ENCODE data around the gene ITK.

The ITK gene

DNA sequence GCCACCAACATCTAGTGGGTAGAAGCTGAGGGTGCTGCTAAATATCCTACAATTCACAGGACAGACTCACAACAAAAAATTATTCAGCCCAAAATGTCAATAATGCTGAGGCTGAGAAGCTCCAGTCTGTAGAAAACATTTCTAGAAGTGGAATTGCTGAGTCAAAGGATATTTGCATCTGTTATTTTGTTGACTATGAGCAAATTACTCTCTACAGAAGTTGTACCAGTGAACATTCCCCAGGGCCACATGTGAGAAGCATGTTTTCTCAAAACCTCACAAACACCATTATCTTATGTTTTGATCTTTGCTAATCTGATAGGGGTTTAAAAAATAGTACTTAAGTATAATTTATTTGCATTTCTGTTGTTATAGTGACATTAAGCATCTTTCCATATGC lies 15.4 kb downstream of the ITK start:
- TF ChIP-seq EGR1 (IDR thresholded peaks at IDR 0.05): no peak
- TF ChIP-seq, protein P1, sequence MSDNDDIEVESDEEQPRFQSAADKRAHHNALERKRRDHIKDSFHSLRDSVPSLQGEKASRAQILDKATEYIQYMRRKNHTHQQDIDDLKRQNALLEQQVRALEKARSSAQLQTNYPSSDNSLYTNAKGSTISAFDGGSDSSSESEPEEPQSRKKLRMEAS (IDR thresholded peaks at IDR 0.05): no peak

DNA sequence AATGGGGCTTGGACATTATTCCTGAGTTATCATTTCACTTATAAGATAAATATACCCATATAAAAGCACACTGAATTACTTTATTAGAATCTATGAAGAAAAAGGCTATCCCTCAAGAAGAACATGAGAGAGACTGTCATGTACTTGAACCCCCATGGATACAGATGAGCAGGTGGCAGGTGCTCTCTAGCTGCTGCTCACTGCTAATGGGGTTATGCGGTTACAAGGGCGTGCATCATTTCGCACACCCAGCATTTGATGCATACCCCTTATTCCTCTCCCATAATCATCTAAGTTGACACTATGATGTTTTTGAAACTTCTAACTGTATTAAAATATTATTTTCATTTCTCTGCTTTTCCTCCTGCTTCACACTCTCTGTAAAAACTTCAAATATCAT lies 16.4 kb downstream of the ITK start:
- TF ChIP-seq, protein P2, sequence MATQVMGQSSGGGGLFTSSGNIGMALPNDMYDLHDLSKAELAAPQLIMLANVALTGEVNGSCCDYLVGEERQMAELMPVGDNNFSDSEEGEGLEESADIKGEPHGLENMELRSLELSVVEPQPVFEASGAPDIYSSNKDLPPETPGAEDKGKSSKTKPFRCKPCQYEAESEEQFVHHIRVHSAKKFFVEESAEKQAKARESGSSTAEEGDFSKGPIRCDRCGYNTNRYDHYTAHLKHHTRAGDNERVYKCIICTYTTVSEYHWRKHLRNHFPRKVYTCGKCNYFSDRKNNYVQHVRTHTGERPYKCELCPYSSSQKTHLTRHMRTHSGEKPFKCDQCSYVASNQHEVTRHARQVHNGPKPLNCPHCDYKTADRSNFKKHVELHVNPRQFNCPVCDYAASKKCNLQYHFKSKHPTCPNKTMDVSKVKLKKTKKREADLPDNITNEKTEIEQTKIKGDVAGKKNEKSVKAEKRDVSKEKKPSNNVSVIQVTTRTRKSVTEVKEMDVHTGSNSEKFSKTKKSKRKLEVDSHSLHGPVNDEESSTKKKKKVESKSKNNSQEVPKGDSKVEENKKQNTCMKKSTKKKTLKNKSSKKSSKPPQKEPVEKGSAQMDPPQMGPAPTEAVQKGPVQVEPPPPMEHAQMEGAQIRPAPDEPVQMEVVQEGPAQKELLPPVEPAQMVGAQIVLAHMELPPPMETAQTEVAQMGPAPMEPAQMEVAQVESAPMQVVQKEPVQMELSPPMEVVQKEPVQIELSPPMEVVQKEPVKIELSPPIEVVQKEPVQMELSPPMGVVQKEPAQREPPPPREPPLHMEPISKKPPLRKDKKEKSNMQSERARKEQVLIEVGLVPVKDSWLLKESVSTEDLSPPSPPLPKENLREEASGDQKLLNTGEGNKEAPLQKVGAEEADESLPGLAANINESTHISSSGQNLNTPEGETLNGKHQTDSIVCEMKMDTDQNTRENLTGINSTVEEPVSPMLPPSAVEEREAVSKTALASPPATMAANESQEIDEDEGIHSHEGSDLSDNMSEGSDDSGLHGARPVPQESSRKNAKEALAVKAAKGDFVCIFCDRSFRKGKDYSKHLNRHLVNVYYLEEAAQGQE (IDR thresholded peaks at IDR 0.05; ENCODE audit: low read depth): no peak
- TF ChIP-seq EP300 (IDR thresholded peaks at IDR 0.05; ENCODE audit: borderline replicate concordance): no peak
- no peak for TF ChIP-seq CREB1 (IDR thresholded peaks at IDR 0.05; ENCODE audit: low read depth)
- no peak for TF ChIP-seq RAD21 (IDR thresholded peaks at IDR 0.05; ENCODE audit: low read depth)
- TF ChIP-seq, protein P1 (IDR thresholded peaks at IDR 0.05): no peak
- TF ChIP-seq, protein P3, sequence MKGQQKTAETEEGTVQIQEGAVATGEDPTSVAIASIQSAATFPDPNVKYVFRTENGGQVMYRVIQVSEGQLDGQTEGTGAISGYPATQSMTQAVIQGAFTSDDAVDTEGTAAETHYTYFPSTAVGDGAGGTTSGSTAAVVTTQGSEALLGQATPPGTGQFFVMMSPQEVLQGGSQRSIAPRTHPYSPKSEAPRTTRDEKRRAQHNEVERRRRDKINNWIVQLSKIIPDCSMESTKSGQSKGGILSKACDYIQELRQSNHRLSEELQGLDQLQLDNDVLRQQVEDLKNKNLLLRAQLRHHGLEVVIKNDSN (IDR thresholded peaks at IDR 0.05): no peak
- no peak for TF ChIP-seq CEBPB (IDR thresholded peaks at IDR 0.05)
- no peak for TF ChIP-seq YY1 (IDR thresholded peaks at IDR 0.05; ENCODE audit: low read depth)
- TF ChIP-seq NFIC (IDR thresholded peaks at IDR 0.05): no peak
- TF ChIP-seq TEAD4 (IDR thresholded peaks at IDR 0.05): no peak
- TF ChIP-seq EGR1 (IDR thresholded peaks at IDR 0.05): no peak
- no peak for TF ChIP-seq TAF1 (IDR thresholded peaks at IDR 0.05; ENCODE audit: low read depth)
- no peak for TF ChIP-seq TCF12 (IDR thresholded peaks at IDR 0.05; ENCODE audit: low read depth)
- TF ChIP-seq ZBTB7A (IDR thresholded peaks at IDR 0.05; ENCODE audit: low read depth): no peak
- TF ChIP-seq FOXM1 (IDR thresholded peaks at IDR 0.05; ENCODE audit: borderline replicate concordance, low read depth): no peak

DNA sequence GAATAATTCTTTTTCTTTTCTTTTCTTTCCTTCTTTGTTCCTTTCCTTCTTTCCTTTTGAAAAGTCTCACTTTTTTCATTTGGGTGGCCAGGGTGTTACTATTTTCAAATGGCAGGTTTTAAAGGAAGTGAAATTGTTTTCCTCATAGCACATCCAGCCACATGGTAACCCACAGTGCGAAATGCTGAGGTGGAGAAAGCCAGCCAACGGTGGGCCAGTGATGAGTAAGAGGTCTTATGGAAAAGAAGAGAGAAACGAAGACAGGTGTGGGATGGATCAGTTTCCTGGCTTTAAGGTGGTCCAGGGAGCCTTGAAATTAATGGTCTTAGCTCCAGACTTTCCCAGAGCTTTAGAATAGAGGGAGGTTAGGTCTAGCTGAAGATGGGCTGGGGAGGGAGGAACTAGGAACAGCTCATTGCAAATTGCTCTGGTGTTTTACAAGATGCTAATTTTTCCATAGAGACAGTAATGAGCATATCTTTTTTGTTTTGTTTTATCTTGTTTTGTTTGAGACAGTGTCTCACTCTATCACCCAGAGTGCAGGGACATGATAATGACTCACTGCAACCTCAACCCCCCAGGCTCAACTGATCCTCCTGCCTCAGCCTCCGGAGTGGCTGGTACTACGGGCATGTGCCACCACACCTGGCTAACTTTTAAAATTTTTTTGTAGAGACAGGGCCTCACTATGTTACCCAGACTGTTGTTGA lies 17.8 kb downstream of the ITK start:
- TF ChIP-seq EP300 (IDR thresholded peaks at IDR 0.05; ENCODE audit: borderline replicate concordance): no peak
- TF ChIP-seq YY1 (IDR thresholded peaks at IDR 0.05; ENCODE audit: low read depth): no peak
- TF ChIP-seq, protein P1 (IDR thresholded peaks at IDR 0.05): no peak
- TF ChIP-seq NFIC (IDR thresholded peaks at IDR 0.05): no peak
- TF ChIP-seq TCF12 (IDR thresholded peaks at IDR 0.05; ENCODE audit: low read depth): no peak
- TF ChIP-seq RAD21 (IDR thresholded peaks at IDR 0.05; ENCODE audit: low read depth): no peak

DNA sequence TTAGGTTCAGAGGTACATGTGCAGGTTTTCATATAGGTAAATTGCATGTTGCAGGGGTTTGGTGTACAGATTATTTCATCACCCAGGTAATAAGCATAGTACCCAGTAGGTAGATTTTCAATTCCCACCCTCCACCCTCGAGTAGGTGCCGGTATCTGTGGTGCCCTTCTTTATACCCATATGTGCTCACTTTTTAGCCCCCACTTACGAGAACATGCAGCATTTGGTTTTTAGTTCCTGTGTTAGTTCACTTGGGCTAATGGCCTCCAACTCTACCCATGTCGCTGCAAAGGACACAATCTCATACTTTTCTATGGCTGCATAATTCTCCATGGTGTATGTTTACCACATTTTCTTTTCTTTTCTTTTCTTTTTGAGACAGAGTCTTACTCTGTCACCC lies 21.2 kb downstream of the ITK start:
- no peak for TF ChIP-seq RAD21 (IDR thresholded peaks at IDR 0.05; ENCODE audit: low read depth)
- no peak for TF ChIP-seq TCF12 (IDR thresholded peaks at IDR 0.05; ENCODE audit: low read depth)
- no peak for TF ChIP-seq CREB1 (IDR thresholded peaks at IDR 0.05; ENCODE audit: low read depth)
- TF ChIP-seq ZBTB7A (IDR thresholded peaks at IDR 0.05; ENCODE audit: low read depth): no peak
- no peak for TF ChIP-seq TEAD4 (IDR thresholded peaks at IDR 0.05)

DNA sequence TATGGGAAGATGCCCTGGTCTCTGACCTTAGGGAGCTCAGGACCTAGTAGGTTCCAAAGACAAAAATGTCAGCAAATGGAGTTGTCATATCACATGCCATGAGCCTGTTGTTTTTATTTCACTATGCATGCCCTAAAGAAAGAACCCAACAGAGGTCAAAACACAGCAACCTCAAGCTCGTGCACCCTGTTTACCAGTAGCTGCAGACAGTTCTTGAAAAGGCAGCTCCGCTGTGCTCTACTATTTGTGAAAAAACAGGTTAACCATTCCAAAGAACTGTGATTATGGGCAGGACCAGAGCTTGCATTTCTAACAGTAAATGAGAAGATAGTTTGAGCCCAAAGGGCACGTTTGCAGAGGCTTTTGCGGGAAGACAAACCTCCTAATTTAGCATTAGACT lies 22.8 kb downstream of the ITK start:
- TF ChIP-seq TAF1 (IDR thresholded peaks at IDR 0.05; ENCODE audit: low read depth): no peak
- TF ChIP-seq ZBTB7A (IDR thresholded peaks at IDR 0.05; ENCODE audit: low read depth): no peak
- TF ChIP-seq CEBPB (IDR thresholded peaks at IDR 0.05): no peak
- no peak for TF ChIP-seq CREB1 (IDR thresholded peaks at IDR 0.05; ENCODE audit: low read depth)

DNA sequence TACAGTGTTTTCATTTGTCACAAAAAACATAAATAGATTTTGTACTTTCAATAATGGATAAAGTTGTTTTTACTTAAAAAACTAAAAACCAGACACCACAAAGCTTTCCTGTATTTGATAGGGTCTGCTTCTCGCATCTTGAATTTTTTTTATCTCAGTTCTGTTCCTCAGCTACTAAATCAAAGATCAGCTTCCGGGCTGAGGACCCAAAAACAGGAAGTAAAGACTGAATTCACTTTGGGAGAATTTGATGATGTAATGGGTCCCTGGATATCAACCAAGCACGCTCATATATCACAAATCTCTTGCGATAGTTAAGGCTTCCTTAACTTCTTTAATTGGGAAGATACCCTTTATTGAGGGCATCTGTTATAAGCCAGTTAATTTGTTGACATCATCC lies 24.1 kb downstream of the ITK start:
- TF ChIP-seq, protein P1 (IDR thresholded peaks at IDR 0.05): no peak
- TF ChIP-seq FOXM1 (IDR thresholded peaks at IDR 0.05; ENCODE audit: borderline replicate concordance, low read depth) (no peak), ZBTB7A (IDR thresholded peaks at IDR 0.05; ENCODE audit: low read depth) (no peak), TAF1 (IDR thresholded peaks at IDR 0.05; ENCODE audit: low read depth) (no peak), EP300 (IDR thresholded peaks at IDR 0.05; ENCODE audit: borderline replicate concordance) (no peak)
- TF ChIP-seq, protein P2 (IDR thresholded peaks at IDR 0.05; ENCODE audit: low read depth): no peak

DNA sequence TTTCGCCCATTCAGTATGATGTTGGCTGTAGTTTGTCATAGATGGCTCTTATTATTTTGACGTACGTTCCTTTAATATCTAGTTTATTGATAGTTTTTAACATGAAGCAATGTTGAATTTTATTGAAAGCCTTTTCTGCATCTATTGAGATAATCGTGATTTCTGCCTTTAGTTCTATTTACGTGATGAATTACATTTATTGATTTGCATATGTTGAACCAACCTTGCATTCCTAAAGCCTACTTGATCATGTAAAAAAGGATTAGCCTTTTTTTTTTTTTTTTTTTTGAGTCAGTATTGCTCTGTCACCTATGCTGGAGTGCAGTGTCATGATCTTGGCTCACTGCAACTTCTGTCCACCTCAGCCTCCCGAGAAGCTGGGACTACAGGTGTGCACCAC lies 25.1 kb downstream of the ITK start:
- no peak for TF ChIP-seq TEAD4 (IDR thresholded peaks at IDR 0.05)
- TF ChIP-seq FOXM1 (IDR thresholded peaks at IDR 0.05; ENCODE audit: borderline replicate concordance, low read depth): no peak
- no peak for TF ChIP-seq CREB1 (IDR thresholded peaks at IDR 0.05; ENCODE audit: low read depth)
- TF ChIP-seq, protein P2 (IDR thresholded peaks at IDR 0.05; ENCODE audit: low read depth): no peak
- TF ChIP-seq ZBTB7A (IDR thresholded peaks at IDR 0.05; ENCODE audit: low read depth): no peak
- TF ChIP-seq, protein P3 (IDR thresholded peaks at IDR 0.05): no peak
- TF ChIP-seq, protein P1 (IDR thresholded peaks at IDR 0.05): no peak
- no peak for TF ChIP-seq CEBPB (IDR thresholded peaks at IDR 0.05)
- no peak for TF ChIP-seq TCF12 (IDR thresholded peaks at IDR 0.05; ENCODE audit: low read depth)
- no peak for TF ChIP-seq NFIC (IDR thresholded peaks at IDR 0.05)
- no peak for TF ChIP-seq YY1 (IDR thresholded peaks at IDR 0.05; ENCODE audit: low read depth)

All from Ishikawa (cell line).